Breast epithelium (tissue), 4 donors: ENCODE results near the gene CACNA2D3. TPM values are rescaled to one million over a fixed set of nuclear protein-coding genes. Genes with fewer than 3 reads are reported as not detected.

ENCODE experiments used
- DNase-seq, 2 donors: peaks; one replicate each; pipeline ENCODE4 v3.0.0-alpha.2; 2019; ENCODE audit warnings: low spot score in 2 of 2
- H3K27ac ChIP-seq, 2 donors: fragments of 200-600 bp; sonication (generic) in 1 of 2; one replicate each; pipeline ENCODE4 v1.5.1; 2016 to 2019; ENCODE audit warnings: mild to moderate bottlenecking in 1 of 2
- H3K27me3 ChIP-seq, 2 donors: fragments of 200-600 bp; sonication (generic) in 1 of 2; one replicate each; pipeline versions ENCODE4 v1.5.1 to v1.6.0; 2017 to 2019; ENCODE audit warnings: control low read depth in 1 of 2, mild to moderate bottlenecking in 1 of 2
- H3K36me3 ChIP-seq: fragments of 200-600 bp; one replicate; pipeline ENCODE4 v1.5.1; 2019
- H3K4me1 ChIP-seq, 2 donors: fragments of 200-600 bp; sonication (generic); one replicate each; pipeline ENCODE4 v1.5.1; 2016 to 2019; ENCODE audit warnings: control low read depth in 1 of 2
- H3K4me3 ChIP-seq, 3 donors: fragments of 200-600 bp; sonication (generic); 1 replicate in 2 of 3; 2 replicates in 1 of 3; pipeline ENCODE4 v1.5.1; 2016 to 2019; ENCODE audit warnings: mild to moderate bottlenecking in 3 of 3, moderate library complexity in 2 of 3
- H3K9me3 ChIP-seq, 2 donors: fragments of 200-600 bp; sonication (generic) in 1 of 2; one replicate each; pipeline ENCODE4 v1.5.1; 2016 to 2019; ENCODE audit warnings: control low read depth in 1 of 2
- POLR2A ChIP-seq: fragments of 450-650 bp; IDR thresholded peaks from one replicate; pipeline ENCODE4 v1.6.1; 2016; ENCODE audit warnings: antibody characterized with exemption, mild to moderate bottlenecking, moderate library complexity
- POLR2AphosphoS5 ChIP-seq, 3 donors: sonication (generic); formaldehyde crosslinking; IDR thresholded peaks; one replicate each; pipeline ENCODE4 v1.6.1; 2017; ENCODE audit warnings: antibody characterized with exemption in 3 of 3
- intact Hi-C: fragments of 100-400 bp; cut with DNase I; formaldehyde crosslinking; loops from one replicate; pipeline ENCODE4 v1.15.1; 2023; ENCODE audit warnings: low total_unique reads
- total RNA-seq, 3 donors: library from RNA; depleted of rRNA; stranded (reverse); fragments of >200 nt; gene quantifications; one replicate each; pipeline ENCODE4 v1.1.0, GENCODE V29; 2016
- TF ChIP-seq, protein P1 (sequence below), 3 donors: fragments of 450-650 bp; IDR thresholded peaks; one replicate each; pipeline ENCODE4 v1.5.1; 2016 to 2017; ENCODE audit warnings: antibody characterized with exemption in 3 of 3, mild to moderate bottlenecking in 3 of 3, moderate library complexity in 3 of 3

Gene CACNA2D3
- total RNA-seq, 3 donors from 2014 or later, result 0.59 to 3.4 (median 2.3) TPM

DNA sequence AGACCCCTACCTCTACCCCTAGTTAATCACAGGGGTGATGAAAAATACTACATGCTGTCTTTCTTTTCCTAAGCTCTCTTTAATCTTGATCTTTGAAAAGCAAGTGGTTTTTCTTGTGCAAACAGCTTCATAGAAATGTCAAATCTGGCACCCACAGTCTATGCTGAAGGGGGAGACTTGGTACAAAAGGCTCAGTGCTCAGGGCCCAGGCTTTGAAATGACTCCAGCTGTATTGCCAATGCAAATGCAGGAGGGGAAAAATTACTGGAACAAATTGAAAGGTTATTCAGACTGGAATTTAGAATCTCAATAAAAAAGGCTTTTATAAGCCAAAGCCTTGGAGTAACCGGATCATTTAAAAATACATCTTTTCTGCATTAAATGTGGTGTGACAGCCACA, 581.6 kb downstream of the CACNA2D3 start:
- H3K27ac ChIP-seq, result no peak overlapping the region
- no peaks in the 10 kb centered on the region for H3K27me3 ChIP-seq
- intact Hi-C loops, result no loop called here
- no peaks in the 10 kb centered on the region for H3K36me3 ChIP-seq
- DNase-seq, result no peak
- no peaks in the 10 kb centered on the region for H3K9me3 ChIP-seq
- H3K4me1 ChIP-seq, result no peaks in the 10 kb centered on the region
- H3K4me3 ChIP-seq, result no peak overlapping the region
- TF ChIP-seq POLR2AphosphoS5 (IDR thresholded peaks at IDR 0.05), result no peak
- TF ChIP-seq, protein P1, sequence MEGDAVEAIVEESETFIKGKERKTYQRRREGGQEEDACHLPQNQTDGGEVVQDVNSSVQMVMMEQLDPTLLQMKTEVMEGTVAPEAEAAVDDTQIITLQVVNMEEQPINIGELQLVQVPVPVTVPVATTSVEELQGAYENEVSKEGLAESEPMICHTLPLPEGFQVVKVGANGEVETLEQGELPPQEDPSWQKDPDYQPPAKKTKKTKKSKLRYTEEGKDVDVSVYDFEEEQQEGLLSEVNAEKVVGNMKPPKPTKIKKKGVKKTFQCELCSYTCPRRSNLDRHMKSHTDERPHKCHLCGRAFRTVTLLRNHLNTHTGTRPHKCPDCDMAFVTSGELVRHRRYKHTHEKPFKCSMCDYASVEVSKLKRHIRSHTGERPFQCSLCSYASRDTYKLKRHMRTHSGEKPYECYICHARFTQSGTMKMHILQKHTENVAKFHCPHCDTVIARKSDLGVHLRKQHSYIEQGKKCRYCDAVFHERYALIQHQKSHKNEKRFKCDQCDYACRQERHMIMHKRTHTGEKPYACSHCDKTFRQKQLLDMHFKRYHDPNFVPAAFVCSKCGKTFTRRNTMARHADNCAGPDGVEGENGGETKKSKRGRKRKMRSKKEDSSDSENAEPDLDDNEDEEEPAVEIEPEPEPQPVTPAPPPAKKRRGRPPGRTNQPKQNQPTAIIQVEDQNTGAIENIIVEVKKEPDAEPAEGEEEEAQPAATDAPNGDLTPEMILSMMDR (IDR thresholded peaks at IDR 0.05), result no peak
- TF ChIP-seq POLR2A, result no peak

GRCh38 chr3:54705730-54706129, 583.4 kb downstream of the CACNA2D3 start:
- intact Hi-C loops, result no loop called here
- TF ChIP-seq, protein P1 (IDR thresholded peaks at IDR 0.05), result no peak
- no peak for TF ChIP-seq POLR2AphosphoS5 (IDR thresholded peaks at IDR 0.05)
- no peak for TF ChIP-seq POLR2A
- Histone ChIP-seq H3K4me1 (no peaks in the 10 kb centered on the region), H3K4me3 (no peak overlapping the region), H3K27ac (no peak overlapping the region), H3K9me3 (no peaks in the 10 kb centered on the region), H3K36me3 (no peaks in the 10 kb centered on the region), H3K27me3 (no peaks in the 10 kb centered on the region)
- DNase-seq, result no peak

DNA sequence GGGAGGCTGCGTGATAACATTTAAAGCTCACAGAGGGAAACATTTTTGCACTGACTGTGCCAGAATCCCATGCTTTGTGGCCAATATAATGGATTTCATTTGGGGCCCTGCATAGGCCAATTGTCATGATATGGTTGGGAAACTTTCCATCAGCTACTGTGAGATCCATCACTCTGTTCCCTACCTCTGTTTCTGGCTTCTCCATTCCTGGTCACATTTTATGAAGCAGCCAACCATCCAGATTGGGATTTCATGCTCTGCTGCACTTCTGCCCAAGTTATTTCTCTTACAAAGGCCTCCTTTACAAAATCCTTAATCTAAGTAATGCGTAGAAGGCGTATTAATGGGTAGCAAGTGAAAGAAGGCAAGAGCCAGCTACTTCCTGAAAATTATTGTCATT, 584.4 kb downstream of the CACNA2D3 start:
- H3K36me3 ChIP-seq, result no peaks in the 10 kb centered on the region
- intact Hi-C loops, result no loop called here
- DNase-seq, result no peak
- no peaks in the 10 kb centered on the region for H3K9me3 ChIP-seq
- H3K4me3 ChIP-seq, result no peak overlapping the region
- TF ChIP-seq POLR2AphosphoS5 (IDR thresholded peaks at IDR 0.05), result no peak
- TF ChIP-seq POLR2A, result no peak
- TF ChIP-seq, protein P1 (IDR thresholded peaks at IDR 0.05), result no peak
- H3K27ac ChIP-seq, result no peak overlapping the region
- no peaks in the 10 kb centered on the region for H3K27me3 ChIP-seq
- H3K4me1 ChIP-seq, result no peaks in the 10 kb centered on the region

DNA sequence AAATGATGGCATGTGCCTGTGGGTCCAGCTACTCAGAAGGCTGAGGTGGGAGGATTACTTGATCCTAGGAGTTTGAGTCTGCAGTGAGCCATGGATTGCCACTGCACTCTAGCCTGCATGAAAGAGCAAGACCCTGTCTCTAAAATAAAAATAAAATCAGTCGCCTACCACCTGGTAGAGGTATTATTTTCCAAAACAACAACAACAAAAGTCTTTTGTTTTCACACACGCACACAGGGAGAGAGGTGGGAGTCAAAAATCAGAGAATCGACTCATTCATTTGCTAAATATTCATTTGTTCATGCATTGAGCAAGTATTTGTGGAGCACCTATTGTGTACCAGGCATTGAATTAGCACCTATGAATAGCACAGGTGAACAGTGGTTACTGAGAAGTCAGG, 587.4 kb downstream of the CACNA2D3 start:
- intact Hi-C loops, result no loop called here
- no peaks in the 10 kb centered on the region for H3K4me1 ChIP-seq
- H3K36me3 ChIP-seq, result no peaks in the 10 kb centered on the region
- TF ChIP-seq POLR2AphosphoS5 (IDR thresholded peaks at IDR 0.05), result no peak
- TF ChIP-seq, protein P1 (IDR thresholded peaks at IDR 0.05), result no peak
- no peak for TF ChIP-seq POLR2A
- H3K27me3 ChIP-seq, result no peaks in the 10 kb centered on the region
- no peak overlapping the region for H3K27ac ChIP-seq
- H3K9me3 ChIP-seq, result no peaks in the 10 kb centered on the region
- DNase-seq, result no peak
- H3K4me3 ChIP-seq, result no peak overlapping the region

- TF ChIP-seq, protein P1 (IDR thresholded peaks at IDR 0.05), result no peak
- no peak for TF ChIP-seq POLR2A
- no peak for TF ChIP-seq POLR2AphosphoS5 (IDR thresholded peaks at IDR 0.05)
- intact Hi-C loops, result no loop called here
Observed at GRCh38 chr3:54710954-54711353, 588.6 kb downstream of the CACNA2D3 start.

More at GRCh38 chr3:54710954-54711353, 588.6 kb downstream of the CACNA2D3 start:
- no peak for DNase-seq
- Histone ChIP-seq H3K9me3 (no peaks in the 10 kb centered on the region), H3K4me3 (no peak overlapping the region), H3K27me3 (no peaks in the 10 kb centered on the region), H3K36me3 (no peaks in the 10 kb centered on the region), H3K4me1 (no peaks in the 10 kb centered on the region), H3K27ac (no peak overlapping the region)
